ENCODE data around the gene JAKMIP3. TPM values are rescaled to one million over a fixed set of nuclear protein-coding genes. Genes with fewer than 3 reads are reported as not detected.

The JAKMIP3 gene
- total RNA-seq, 1 experiment from 2014 or later, result 0.17 TPM

- TF ChIP-seq ZBTB33 (IDR thresholded peaks at IDR 0.05; ENCODE audit: extremely low read depth, insufficient replicate concordance, low read length) (no peak), ATF3 (IDR thresholded peaks at IDR 0.05) (no peak), ZFX (IDR thresholded peaks at IDR 0.05) (no peak), EGR1 (IDR thresholded peaks at IDR 0.05; ENCODE audit: low read depth) (no peak), EZH2phosphoT487 (IDR thresholded peaks at IDR 0.05; ENCODE audit: borderline replicate concordance) (no peak), MAX (IDR thresholded peaks at IDR 0.05) (no peak), POLR2AphosphoS5 (IDR thresholded peaks at IDR 0.05; ENCODE audit: low read depth, low read length) (no peak)
Measured at GRCh38 chr10:132107186-132107948, 41.6 kb downstream of the JAKMIP3 start (continued).

GRCh38 chr10:132107949-132108877 is 42.5 kb downstream of the JAKMIP3 start:
- CTCF ChIA-PET, result no interaction called here
- no peak overlapping the region for H3K27ac ChIP-seq (ENCODE audit: low read depth, low read length)
- no peaks in the 10 kb centered on the region for H3K4me1 ChIP-seq (ENCODE audit: control insufficient read depth in 1 of 2, insufficient read depth in 2 of 2, low read length in 2 of 2)
- no peaks in the 10 kb centered on the region for H3K9me3 ChIP-seq (ENCODE audit: control insufficient read depth in 1 of 2, insufficient read depth in 1 of 2, low read depth in 1 of 2, low read length in 2 of 2)
- BruUV-seq (replicated peaks), result no TSS peak
- DNase-seq (ENCODE audit: low read depth, low spot score) (no peak), ATAC-seq (no peak)
- RAD21 ChIA-PET (ENCODE audit: low non-redundant PET in 1 of 2, low total read pairs in 2 of 2, uncharacterized antibody in 2 of 2, unreplicated experiment in 2 of 2), result no interaction called here
- no peak overlapping the region for H3K9ac ChIP-seq (ENCODE audit: low read length)
- H3K9me2 ChIP-seq (ENCODE audit: insufficient read depth), result no peaks in the 10 kb centered on the region
- H3K4me3 ChIP-seq (replicated peaks in 1 of 2; ENCODE audit: low read depth in 1 of 2, low read length in 2 of 2), result no peak overlapping the region
- H3K27me3 ChIP-seq (ENCODE audit: insufficient read depth, low read length), result no peaks in the 10 kb centered on the region
- no peaks in the 10 kb centered on the region for H3K79me2 ChIP-seq (ENCODE audit: insufficient read depth, low read length)
- no peak overlapping the region for H3K4me2 ChIP-seq (ENCODE audit: low read length)
- H4K20me1 ChIP-seq (ENCODE audit: insufficient read depth), result no peaks in the 10 kb centered on the region
- intact Hi-C loops (cut with micrococcal nuclease), result no loop called here
- no peak overlapping the region for H2AFZ ChIP-seq (ENCODE audit: low read depth, low read length, poor library complexity, severe bottlenecking)
- TF ChIP-seq SP1 (IDR thresholded peaks at IDR 0.05; ENCODE audit: low read depth) (no peak), EZH2phosphoT487 (IDR thresholded peaks at IDR 0.05; ENCODE audit: borderline replicate concordance) (no peak), SIN3A (IDR thresholded peaks at IDR 0.05; ENCODE audit: low read depth) (no peak)
- POLR2A ChIA-PET, result no interaction called here
- no peaks in the 10 kb centered on the region for H3K36me3 ChIP-seq (ENCODE audit: control insufficient read depth in 1 of 2, insufficient read depth in 2 of 2, low read length in 2 of 2)
